Rectal smooth muscle tissue (tissue), 1 donor: ENCODE data around the gene TSEN54.
A peak's percentile ranks its signal among the peaks of the same experiment; 100 is the strongest.

Experiments
- H3K27ac ChIP-seq: one replicate; pipeline ENCODE4 v1.7.0; 2013; ENCODE audit warnings: low read depth, low read length, inconsistent platforms
- H3K27me3 ChIP-seq: one replicate; pipeline ENCODE4 v1.7.0; 2013; ENCODE audit warnings: low read length; ENCODE audit not compliant: control insufficient read depth, insufficient read depth
- H3K36me3 ChIP-seq: one replicate; pipeline ENCODE4 v1.7.0; 2013; ENCODE audit warnings: low read length; ENCODE audit not compliant: control insufficient read depth, insufficient read depth
- H3K4me1 ChIP-seq: one replicate; pipeline ENCODE4 v1.7.0; 2013; ENCODE audit warnings: low read length; ENCODE audit not compliant: control insufficient read depth, insufficient read depth
- H3K4me3 ChIP-seq: one replicate; pipeline ENCODE4 v1.7.0; 2013; ENCODE audit warnings: low read length
- H3K9ac ChIP-seq: one replicate; pipeline ENCODE4 v1.7.0; 2013; ENCODE audit warnings: low read length

Gene TSEN54

DNA sequence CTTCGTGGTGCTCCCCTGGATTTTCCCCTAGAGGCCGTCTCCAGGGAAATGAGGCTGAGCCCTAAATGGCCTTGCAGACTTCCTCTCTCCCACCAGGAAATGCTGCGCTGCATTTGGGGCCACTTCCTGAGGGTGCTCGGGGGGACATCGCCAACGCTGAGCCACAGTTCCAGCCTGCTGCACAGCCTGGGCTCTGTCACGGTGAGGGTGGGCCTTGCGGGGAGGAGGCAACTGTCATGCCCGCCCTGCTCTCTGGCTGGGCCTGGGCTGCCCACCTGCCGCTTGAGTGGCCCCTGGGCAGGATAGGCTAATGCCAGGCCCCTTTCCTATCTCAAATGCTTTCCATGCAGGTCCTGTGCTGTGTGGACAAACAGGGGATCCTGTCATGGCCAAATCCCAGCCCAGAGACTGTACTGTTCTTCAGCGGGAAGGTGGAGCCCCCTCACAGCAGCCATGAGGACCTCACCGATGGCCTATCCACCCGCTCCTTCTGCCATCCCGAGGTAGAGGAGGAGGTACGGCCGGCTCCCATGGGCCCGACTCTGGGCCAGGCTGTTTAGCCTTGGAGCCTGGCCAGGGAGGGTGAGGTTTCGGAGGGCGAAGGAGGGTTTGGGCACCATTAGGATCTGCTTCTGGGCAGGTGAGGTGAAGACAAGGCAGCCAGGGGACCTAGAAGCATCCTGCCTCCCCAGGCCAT is 25.2 kb upstream of the TSEN54 start:
- Histone ChIP-seq H3K36me3 (peaks cover 44% of the 10 kb centered on the region), H3K27me3 (no peaks in the 10 kb centered on the region), H3K4me3 (no peak overlapping the region), H3K27ac (no peak overlapping the region), H3K4me1 (no peaks in the 10 kb centered on the region), H3K9ac (no peak overlapping the region)

DNA sequence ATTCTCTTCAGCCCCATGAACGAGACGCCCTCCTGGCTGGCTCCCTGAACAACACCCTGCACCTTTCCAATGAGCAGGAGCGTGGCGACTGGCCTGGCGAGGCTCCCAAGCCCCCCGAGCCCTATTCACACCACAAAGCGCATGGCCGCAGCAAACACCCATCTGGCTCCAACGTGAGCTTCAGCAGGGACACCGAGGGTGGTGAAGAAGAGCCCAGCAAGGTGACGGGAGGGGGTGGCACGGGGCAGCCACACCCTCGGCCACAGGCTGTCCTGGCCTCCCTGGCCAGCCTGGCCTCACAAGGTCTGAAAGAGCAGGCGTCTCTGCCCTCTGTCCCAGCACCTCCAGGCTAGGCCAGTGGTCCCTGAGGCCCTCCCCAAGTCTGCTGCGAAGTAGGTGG is 24.6 kb upstream of the TSEN54 start:
- no peak overlapping the region for H3K4me3 ChIP-seq
- H3K36me3 ChIP-seq, result peaks cover 45% of the 10 kb centered on the region
- no peaks in the 10 kb centered on the region for H3K4me1 ChIP-seq
- H3K27ac ChIP-seq, result no peak overlapping the region
- no peaks in the 10 kb centered on the region for H3K27me3 ChIP-seq
- no peak overlapping the region for H3K9ac ChIP-seq

DNA sequence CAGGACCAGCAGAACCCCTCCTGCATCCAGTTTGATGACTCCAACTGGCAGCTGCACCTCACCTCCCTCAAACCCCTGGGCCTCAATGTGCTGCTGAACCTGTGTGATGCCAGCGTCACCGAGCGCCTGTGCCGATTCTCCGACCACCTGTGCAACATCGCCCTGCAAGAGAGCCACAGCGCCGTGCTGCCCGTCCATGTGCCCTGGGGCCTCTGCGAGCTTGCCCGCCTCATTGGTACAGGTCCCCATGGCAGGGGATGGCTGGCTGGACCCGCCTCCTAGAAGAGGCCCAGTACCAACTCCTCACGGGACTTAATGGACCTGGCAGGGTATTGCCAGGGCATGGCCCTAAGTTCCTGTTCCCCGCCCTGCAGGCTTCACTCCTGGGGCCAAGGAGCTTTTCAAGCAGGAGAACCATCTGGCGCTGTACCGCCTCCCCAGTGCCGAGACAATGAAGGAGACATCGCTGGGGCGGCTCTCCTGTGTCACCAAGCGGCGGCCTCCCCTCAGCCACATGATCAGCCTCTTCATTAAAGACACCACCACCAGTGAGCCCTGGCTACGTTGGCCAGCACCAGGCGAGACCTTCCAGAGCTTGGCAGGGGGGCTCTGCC is 23.7 kb upstream of the TSEN54 start:
- Histone ChIP-seq H3K36me3 (peaks cover 50% of the 10 kb centered on the region), H3K9ac (no peak overlapping the region), H3K4me3 (no peak overlapping the region), H3K4me1 (no peaks in the 10 kb centered on the region), H3K27me3 (no peaks in the 10 kb centered on the region), H3K27ac (no peak overlapping the region)

DNA sequence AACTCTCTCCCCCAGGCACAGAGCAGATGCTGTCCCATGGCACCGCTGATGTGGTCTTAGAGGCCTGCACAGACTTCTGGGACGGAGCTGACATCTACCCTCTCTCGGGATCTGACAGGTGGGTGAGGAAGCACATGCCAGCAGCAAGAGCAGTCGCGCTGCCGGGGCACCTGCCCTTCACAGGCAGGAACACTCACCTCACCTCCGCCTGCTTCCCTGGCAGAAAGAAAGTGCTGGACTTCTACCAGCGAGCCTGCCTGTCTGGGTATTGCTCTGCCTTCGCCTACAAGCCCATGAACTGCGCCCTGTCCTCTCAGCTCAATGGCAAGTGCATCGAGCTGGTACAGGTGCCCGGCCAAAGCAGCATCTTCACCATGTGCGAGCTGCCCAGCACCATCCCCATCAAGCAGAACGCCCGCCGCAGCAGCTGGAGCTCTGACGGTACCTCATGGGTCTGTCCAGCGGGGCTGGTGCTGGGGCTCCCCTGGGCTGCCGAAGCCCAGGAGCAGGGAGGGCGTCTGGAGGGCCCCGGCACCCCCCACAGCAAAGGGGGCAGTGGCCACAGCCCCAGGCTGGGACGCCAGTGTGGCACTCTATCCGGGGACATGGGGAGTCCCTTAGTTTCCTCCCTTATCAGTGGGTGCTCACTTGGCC is 22.7 kb upstream of the TSEN54 start:
- Histone ChIP-seq H3K9ac (no peak overlapping the region), H3K4me1 (no peaks in the 10 kb centered on the region), H3K4me3 (no peak overlapping the region), H3K27ac (no peak overlapping the region), H3K27me3 (no peaks in the 10 kb centered on the region), H3K36me3 (peaks cover 57% of the 10 kb centered on the region)

DNA sequence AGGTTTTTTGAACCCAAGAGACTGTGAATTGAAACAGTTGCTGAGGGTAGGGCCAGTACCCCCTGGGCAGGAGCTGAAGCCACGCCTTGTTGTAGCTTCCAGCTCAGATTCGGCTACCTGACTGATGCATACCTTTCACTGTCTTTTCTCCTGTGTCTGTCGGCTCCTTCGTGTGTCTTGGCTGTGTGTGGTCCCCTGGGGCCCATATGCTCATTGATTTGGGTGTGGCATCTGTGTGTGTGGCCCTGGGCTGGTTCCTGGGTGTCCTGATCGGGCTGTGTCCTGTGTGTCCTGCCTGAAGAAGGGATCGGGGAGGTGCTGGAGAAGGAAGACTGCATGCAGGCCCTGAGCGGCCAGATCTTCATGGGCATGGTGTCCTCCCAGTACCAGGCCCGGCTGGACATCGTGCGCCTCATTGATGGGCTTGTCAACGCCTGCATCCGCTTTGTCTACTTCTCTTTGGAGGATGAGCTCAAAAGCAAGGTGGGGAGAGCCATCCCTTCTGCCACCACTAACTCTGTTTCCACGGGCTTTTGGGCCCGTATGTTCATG is 21.9 kb upstream of the TSEN54 start:
- Histone ChIP-seq H3K9ac (no peak overlapping the region), H3K27ac (no peak overlapping the region), H3K4me3 (no peak overlapping the region), H3K27me3 (no peaks in the 10 kb centered on the region), H3K4me1 (no peaks in the 10 kb centered on the region), H3K36me3 (peaks cover 60% of the 10 kb centered on the region)

DNA sequence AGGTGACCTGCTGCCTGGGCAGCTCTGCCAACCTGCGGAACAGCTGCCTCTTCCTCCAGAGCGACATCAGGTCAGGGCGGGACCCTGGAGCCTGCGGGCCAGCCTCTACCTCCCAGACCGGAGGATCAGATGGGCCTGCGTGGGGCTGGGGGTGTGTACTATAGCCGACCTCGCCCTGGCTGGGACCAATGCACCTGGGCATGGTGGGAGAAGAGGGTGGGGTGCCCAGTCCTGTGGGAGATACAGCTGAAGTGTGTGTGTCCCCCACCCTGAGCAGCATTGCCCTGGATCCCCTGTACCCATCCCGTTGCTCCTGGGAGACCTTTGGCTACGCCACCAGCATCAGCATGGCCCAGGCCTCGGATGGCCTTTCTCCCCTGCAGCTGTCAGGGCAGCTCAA is 20.3 kb upstream of the TSEN54 start:
- peaks cover 60% of the 10 kb centered on the region for H3K36me3 ChIP-seq
- no peaks in the 10 kb centered on the region for H3K27me3 ChIP-seq
- no peak overlapping the region for H3K9ac ChIP-seq
- no peak overlapping the region for H3K27ac ChIP-seq
- no peak overlapping the region for H3K4me3 ChIP-seq
- peaks cover under 1% of the 10 kb centered on the region for H3K4me1 ChIP-seq

DNA sequence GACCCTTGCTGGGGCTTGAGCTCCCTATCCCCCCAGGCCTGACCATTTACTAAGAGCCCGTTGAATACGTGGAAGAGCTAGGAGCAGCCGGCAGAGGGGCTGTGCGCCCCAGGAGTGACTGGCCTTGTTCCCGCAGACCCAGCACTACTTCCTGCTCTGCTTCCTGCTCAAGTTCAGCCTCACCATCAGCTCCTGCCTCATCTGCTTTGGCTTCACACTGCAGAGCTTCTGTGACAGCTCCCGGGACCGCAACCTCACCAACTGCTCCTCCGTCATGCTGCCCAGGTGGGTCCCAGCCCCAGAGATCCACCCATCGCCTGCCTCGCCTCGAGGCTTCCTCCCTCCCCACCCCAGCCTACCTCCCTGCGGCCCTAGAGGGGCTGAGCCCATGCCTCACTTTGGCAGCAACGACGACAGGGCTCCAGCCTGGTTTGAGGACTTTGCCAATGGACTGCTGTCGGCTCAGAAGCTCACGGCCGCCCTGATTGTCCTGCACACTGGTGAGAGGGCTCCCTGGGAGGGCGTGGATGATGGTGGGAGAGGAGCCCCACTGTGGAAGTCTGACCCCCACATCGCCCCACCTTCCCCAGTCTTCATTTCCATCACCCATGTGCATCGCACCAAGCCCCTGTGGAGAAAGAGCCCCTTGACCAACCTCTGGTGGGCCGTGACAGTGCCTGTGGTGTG is 18.1 kb upstream of the TSEN54 start:
- Histone ChIP-seq H3K4me1 (peaks cover 5% of the 10 kb centered on the region), H3K27me3 (no peaks in the 10 kb centered on the region), H3K9ac (no peak overlapping the region), H3K36me3 (peaks cover 47% of the 10 kb centered on the region), H3K27ac (no peak overlapping the region), H3K4me3 (no peak overlapping the region)

DNA sequence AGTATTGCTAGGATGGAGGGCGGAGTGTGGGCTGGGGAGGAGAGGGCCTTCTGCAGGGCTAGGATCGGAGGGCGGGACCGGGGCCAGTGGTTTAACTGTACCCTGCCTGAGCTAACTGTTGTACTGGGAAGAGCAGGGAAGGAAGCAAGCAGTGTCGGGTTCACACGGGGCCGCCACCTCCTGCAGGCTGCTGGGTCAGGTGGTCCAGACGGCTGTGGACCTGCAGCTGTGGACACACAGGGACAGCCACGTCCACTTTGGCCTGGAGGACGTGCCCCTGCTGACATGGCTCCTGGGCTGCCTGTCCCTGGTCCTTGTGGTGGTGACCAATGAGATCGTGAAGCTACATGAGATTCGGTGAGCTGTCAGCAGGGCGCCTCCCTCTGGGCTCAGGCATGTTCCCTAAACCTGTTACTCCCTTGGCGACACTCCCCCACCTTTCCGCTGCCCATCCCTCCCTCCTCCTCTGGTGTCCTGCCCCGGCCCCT is 17.6 kb upstream of the TSEN54 start:
- Histone ChIP-seq H3K4me1 (peaks cover 5% of the 10 kb centered on the region), H3K36me3 (peaks cover 44% of the 10 kb centered on the region), H3K9ac (no peak overlapping the region), H3K4me3 (no peak overlapping the region), H3K27me3 (no peaks in the 10 kb centered on the region), H3K27ac (no peak overlapping the region)

DNA sequence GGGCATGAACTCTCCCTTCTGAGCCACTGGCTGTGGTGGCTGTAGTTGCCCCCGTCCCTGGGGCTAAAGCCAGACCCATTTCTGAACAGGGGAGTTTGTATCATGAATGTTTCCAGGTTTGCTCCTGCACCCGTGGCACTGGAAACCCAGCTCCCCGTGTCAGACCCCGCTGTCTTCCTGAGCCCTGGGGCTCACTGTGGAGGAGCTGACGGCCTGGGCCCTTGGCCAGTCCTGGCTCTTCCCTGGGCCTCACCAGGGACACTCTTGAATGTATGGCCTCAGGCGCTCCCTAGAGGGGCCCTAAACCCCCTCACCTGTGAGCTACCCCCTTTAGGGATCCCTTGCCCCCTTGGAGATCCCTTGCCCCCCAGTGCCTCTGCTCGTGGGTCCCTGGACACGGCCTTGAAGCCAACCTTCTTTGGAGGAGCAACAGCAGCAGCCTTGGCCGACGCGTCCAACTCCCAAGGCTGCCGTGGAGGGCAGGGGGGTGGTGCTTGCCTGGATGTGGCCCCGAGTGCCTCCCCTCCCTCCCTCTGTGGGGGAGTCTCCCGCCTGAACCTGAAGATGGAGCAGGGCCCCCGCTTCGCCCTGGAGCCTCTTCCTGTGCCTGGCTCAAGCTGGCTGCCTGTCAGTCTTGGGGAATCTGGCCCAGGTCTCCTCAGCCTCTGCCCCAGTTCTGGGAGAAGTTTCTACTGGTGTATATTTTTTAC is 16.9 kb upstream of the TSEN54 start:
- no peak overlapping the region for H3K4me3 ChIP-seq
- H3K9ac ChIP-seq, result no peak overlapping the region
- H3K27me3 ChIP-seq, result no peaks in the 10 kb centered on the region
- H3K4me1 ChIP-seq, result peaks cover 5% of the 10 kb centered on the region
- H3K36me3 ChIP-seq, result peaks cover 40% of the 10 kb centered on the region
- peak overlapping the region; percentile 47 for H3K27ac ChIP-seq

DNA sequence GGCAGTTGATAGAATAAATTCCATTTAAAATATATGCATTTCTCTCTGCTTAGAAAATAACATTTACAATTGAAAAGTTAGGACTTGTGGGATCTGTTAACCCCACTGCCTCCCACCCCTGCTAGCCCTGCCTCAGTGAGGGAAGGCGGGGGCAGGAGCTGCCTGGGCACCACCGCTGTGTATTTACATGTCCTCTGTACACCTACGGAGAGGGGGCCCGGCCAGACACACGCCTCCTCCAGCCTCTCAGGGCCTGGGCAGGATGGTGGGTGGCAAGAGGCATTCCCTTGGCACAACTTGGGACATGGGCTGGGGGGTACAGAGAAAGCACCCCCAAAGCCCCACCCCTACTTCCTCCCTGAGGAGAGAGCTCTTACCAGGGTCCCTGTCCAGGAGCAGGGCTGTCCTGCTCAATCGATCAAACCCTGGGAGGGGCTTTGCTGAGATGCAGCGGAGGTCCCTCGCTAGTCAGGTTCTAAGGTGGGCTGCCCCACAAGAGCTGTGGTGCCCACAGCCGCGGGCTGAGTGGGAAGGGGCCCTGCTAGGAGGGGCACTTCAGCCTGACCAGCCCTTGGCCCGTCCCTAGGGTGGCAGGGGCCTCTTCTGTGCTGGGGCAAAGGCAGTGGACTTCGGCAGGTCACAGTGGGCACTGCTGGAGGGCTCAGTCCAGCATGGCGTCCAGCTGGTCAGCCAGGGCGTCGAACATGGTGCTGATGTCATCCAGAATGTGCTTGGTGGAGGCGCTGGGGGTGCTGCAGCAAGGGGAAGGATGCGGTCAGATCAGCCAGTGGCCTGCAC is 15.7 kb upstream of the TSEN54 start:
- no peak overlapping the region for H3K4me3 ChIP-seq
- H3K36me3 ChIP-seq, result peaks cover 32% of the 10 kb centered on the region
- H3K27ac ChIP-seq, result peak overlapping the region; percentile 52
- no peak overlapping the region for H3K9ac ChIP-seq
- no peaks in the 10 kb centered on the region for H3K27me3 ChIP-seq
- H3K4me1 ChIP-seq, result peaks cover 5% of the 10 kb centered on the region

DNA sequence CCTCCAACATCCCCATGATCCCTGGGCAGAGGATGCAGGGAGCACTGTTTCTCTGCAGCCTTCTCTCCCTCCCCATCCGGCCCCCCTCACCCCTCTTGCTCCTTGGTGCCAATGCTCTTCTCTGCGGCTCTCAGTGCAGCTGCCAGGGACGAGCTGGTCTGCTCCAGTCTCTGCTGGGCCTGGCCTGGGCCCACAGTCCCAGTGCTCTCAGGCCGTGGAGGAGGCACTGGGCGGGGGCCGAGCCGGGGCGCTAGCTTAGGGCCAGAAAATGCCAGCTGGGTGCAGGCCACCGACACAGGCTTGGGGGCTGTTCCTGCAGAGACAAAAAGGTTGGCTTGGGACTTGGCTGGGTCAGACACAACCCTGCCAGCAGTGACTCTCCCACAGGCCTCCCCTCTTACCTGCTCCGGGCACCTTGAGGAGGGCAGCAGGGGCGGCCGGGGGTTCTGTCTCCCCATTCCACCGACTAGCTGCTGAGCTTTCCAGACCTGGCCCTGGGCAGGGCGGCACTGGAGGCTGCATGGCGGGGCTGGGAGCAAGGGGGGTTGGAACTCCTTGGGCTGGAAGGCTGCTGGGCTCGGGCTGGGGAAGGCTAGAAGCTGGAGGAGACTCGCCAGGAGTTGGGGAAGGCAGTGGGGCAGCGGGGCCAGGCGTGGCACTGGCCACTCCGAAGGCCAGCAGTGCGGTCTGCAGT is 14.8 kb upstream of the TSEN54 start:
- no peak overlapping the region for H3K9ac ChIP-seq
- H3K4me3 ChIP-seq, result no peak overlapping the region
- peaks cover 31% of the 10 kb centered on the region for H3K36me3 ChIP-seq
- H3K27ac ChIP-seq, result peak overlapping the region; percentile 78
- H3K4me1 ChIP-seq, result peaks cover 5% of the 10 kb centered on the region
- H3K27me3 ChIP-seq, result no peaks in the 10 kb centered on the region
